ENCODE results near the gene E2F4.

E2F4 gene

DNA sequence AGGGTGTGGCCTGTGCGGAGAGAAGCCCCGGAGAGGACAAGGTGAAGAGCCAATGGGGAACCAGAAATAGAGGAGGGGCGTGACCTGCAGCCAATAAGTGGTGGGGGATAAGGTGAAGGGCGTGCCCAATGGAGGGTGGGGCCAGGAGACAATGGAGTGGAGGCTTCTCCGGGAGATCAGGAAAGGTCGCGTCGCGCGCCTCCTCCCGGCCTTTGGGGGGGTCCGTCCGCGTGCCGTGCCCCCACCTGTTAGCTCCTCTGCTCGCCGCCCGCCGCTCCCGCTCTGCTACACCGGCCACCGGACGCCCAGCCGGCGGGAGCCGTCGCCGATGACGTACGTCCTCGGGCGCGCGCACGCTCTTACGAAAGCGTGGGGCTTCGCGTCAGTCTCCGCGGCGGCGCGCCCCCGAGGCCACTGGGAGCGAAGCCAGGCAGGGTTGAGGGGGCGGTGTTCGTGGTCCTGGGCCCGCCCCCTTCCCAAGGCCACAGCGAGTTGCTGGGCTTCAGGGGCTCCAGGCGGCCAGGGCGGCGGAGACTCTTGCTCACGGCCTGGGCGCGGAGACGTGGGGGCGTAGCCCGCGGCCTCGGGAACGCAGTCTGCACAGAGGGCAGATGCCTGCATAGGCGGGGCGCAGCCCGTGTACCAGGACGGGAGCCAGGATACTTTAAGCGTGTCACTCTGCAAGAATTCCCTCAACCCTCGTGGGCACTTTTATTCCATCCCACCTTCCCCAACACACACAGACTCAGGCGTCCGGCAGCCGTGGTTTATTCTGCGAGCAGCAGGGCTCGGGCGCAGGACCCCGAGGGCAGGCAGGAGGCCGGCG, 8.1 kb upstream of the E2F4 start, which contains the start of gene MATCAP1:
MATCAP1 (minus strand) TSS at position 337 of the 826 bp plus-strand sequence. CDS start 3,353 bp downstream, outside the sequence.
- ATAC-seq, result peak; percentile 86
- TF ChIP-seq, protein P1, sequence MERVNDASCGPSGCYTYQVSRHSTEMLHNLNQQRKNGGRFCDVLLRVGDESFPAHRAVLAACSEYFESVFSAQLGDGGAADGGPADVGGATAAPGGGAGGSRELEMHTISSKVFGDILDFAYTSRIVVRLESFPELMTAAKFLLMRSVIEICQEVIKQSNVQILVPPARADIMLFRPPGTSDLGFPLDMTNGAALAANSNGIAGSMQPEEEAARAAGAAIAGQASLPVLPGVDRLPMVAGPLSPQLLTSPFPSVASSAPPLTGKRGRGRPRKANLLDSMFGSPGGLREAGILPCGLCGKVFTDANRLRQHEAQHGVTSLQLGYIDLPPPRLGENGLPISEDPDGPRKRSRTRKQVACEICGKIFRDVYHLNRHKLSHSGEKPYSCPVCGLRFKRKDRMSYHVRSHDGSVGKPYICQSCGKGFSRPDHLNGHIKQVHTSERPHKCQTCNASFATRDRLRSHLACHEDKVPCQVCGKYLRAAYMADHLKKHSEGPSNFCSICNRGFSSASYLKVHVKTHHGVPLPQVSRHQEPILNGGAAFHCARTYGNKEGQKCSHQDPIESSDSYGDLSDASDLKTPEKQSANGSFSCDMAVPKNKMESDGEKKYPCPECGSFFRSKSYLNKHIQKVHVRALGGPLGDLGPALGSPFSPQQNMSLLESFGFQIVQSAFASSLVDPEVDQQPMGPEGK (CRISPR knock-in tag; IDR thresholded peaks at IDR 0.05; ENCODE audit: borderline replicate concordance), result no peak
- TF ChIP-seq, protein P2, sequence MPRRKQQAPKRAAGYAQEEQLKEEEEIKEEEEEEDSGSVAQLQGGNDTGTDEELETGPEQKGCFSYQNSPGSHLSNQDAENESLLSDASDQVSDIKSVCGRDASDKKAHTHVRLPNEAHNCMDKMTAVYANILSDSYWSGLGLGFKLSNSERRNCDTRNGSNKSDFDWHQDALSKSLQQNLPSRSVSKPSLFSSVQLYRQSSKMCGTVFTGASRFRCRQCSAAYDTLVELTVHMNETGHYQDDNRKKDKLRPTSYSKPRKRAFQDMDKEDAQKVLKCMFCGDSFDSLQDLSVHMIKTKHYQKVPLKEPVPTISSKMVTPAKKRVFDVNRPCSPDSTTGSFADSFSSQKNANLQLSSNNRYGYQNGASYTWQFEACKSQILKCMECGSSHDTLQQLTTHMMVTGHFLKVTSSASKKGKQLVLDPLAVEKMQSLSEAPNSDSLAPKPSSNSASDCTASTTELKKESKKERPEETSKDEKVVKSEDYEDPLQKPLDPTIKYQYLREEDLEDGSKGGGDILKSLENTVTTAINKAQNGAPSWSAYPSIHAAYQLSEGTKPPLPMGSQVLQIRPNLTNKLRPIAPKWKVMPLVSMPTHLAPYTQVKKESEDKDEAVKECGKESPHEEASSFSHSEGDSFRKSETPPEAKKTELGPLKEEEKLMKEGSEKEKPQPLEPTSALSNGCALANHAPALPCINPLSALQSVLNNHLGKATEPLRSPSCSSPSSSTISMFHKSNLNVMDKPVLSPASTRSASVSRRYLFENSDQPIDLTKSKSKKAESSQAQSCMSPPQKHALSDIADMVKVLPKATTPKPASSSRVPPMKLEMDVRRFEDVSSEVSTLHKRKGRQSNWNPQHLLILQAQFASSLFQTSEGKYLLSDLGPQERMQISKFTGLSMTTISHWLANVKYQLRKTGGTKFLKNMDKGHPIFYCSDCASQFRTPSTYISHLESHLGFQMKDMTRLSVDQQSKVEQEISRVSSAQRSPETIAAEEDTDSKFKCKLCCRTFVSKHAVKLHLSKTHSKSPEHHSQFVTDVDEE (CRISPR knock-in tag; IDR thresholded peaks at IDR 0.05), result peak; percentile 31; the same call in 1 of the 2 replicates
- TF ChIP-seq ZNF565 (CRISPR knock-in tag; conservative IDR thresholded peaks at IDR 0.05; ENCODE audit: low read depth), result no peak

DNA sequence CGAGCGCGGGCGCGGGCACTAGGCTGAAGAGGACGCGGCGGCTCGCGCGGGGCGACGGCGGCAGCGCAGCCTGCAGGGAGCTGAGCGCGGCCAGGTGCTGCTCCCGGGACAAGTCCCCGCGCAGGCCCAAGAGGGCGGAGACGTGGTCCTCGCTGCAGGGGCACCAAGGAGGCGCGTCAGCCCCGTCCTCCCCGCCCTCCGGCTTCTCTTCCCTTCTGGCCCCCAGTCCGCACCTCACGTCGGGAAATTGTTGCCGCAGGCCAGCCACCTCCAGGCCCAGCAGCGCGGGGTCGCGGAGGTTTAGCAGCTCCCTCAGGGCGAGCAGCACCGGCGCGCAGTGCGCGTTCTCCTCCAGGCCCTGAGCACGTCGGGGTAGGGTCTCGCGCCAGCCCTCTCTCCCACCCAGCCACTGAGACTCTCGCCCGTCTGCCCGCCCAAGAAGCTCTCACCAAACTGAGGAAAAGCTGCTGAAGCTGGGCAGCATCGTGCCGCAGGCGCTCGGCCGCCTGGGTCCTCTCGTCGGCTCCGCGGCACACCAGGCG, 7.4 kb upstream of the E2F4 start:
- TF ChIP-seq TOX (CRISPR knock-in tag; IDR thresholded peaks at IDR 0.05; ENCODE audit: borderline replicate concordance) (no peak), GLIS3 (CRISPR knock-in tag; IDR thresholded peaks at IDR 0.05) (no peak), ZNF8 (CRISPR knock-in tag; IDR thresholded peaks at IDR 0.05) (no peak), OSR1 (CRISPR knock-in tag; IDR thresholded peaks at IDR 0.05) (no peak), ISL1 (CRISPR knock-in tag; IDR thresholded peaks at IDR 0.05) (no peak), RARB (CRISPR knock-in tag; IDR thresholded peaks at IDR 0.05) (no peak), CSDC2 (CRISPR knock-in tag; IDR thresholded peaks at IDR 0.05) (no peak), SNAI2 (CRISPR knock-in tag; IDR thresholded peaks at IDR 0.05) (no peak), ZC3H10 (CRISPR knock-in tag; IDR thresholded peaks at IDR 0.05) (no peak), ZFP30 (CRISPR knock-in tag; IDR thresholded peaks at IDR 0.05) (no peak), ESRRG (CRISPR knock-in tag; IDR thresholded peaks at IDR 0.05) (no peak), ZFP3 (CRISPR knock-in tag; IDR thresholded peaks at IDR 0.05) (no peak), BACH2 (CRISPR knock-in tag; IDR thresholded peaks at IDR 0.05; ENCODE audit: borderline replicate concordance) (no peak), PPARA (CRISPR knock-in tag; IDR thresholded peaks at IDR 0.05; ENCODE audit: borderline replicate concordance) (no peak)
- TF ChIP-seq, protein P3, sequence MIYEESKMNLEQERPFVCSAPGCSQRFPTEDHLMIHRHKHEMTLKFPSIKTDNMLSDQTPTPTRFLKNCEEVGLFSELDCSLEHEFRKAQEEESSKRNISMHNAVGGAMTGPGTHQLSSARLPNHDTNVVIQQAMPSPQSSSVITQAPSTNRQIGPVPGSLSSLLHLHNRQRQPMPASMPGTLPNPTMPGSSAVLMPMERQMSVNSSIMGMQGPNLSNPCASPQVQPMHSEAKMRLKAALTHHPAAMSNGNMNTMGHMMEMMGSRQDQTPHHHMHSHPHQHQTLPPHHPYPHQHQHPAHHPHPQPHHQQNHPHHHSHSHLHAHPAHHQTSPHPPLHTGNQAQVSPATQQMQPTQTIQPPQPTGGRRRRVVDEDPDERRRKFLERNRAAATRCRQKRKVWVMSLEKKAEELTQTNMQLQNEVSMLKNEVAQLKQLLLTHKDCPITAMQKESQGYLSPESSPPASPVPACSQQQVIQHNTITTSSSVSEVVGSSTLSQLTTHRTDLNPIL (CRISPR knock-in tag; IDR thresholded peaks at IDR 0.05; ENCODE audit: low read depth), result no peak
- TF ChIP-seq, protein P1 (CRISPR knock-in tag; IDR thresholded peaks at IDR 0.05; ENCODE audit: borderline replicate concordance), result no peak
- TF ChIP-seq, protein P4, sequence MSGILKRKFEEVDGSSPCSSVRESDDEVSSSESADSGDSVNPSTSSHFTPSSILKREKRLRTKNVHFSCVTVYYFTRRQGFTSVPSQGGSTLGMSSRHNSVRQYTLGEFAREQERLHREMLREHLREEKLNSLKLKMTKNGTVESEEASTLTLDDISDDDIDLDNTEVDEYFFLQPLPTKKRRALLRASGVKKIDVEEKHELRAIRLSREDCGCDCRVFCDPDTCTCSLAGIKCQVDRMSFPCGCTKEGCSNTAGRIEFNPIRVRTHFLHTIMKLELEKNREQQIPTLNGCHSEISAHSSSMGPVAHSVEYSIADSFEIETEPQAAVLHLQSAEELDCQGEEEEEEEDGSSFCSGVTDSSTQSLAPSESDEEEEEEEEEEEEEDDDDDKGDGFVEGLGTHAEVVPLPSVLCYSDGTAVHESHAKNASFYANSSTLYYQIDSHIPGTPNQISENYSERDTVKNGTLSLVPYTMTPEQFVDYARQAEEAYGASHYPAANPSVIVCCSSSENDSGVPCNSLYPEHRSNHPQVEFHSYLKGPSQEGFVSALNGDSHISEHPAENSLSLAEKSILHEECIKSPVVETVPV (CRISPR knock-in tag; IDR thresholded peaks at IDR 0.05), result no peak
- peak; percentile 26 for ATAC-seq

DNA sequence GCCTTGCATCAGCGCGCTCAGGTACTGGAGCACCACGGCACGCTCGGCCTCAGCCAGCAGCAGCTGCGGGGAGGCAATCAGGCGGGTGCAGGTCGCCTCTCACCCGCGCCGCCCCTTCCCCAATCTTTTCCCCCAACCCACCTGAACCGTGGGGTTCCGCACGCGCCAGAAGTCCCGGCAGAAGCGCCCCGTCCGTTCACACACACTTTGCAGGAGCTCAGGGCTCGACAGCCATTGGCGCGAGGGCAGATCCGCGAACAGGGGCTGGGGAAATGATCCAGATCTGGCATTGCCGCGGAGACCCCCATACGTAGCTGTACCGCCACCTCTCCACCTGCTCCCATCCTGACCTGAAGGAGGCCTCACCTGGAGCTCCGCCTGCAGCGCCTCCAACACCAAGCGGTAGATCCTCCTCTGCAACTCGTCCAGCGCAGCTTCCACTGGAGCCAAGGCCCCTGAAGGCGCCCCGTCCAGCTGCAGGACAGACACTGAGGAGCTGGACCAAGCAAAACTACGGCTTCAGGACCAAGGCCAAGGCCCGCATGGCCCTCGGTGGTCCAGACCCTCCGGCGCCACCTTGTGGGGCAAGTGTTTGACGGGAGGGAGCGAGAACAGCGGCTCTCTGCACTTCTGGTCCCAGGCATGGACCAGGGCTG, 6.8 kb upstream of the E2F4 start:
- peak; percentile 62 for ATAC-seq
- TF ChIP-seq, protein P3 (CRISPR knock-in tag; IDR thresholded peaks at IDR 0.05; ENCODE audit: low read depth), result no peak
- TF ChIP-seq, protein P5, sequence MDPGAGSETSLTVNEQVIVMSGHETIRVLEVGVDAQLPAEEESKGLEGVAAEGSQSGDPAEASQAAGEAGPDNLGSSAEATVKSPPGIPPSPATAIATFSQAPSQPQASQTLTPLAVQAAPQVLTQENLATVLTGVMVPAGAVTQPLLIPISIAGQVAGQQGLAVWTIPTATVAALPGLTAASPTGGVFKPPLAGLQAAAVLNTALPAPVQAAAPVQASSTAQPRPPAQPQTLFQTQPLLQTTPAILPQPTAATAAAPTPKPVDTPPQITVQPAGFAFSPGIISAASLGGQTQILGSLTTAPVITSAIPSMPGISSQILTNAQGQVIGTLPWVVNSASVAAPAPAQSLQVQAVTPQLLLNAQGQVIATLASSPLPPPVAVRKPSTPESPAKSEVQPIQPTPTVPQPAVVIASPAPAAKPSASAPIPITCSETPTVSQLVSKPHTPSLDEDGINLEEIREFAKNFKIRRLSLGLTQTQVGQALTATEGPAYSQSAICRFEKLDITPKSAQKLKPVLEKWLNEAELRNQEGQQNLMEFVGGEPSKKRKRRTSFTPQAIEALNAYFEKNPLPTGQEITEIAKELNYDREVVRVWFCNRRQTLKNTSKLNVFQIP (CRISPR knock-in tag; IDR thresholded peaks at IDR 0.05; ENCODE audit: borderline replicate concordance, low read depth), result no peak
- no peak for TF ChIP-seq ZFP30 (CRISPR knock-in tag; IDR thresholded peaks at IDR 0.05)
- no peak for TF ChIP-seq ARNTL (CRISPR knock-in tag; IDR thresholded peaks at IDR 0.05; ENCODE audit: borderline replicate concordance, low read depth)
- TF ChIP-seq TCF4 (CRISPR knock-in tag; IDR thresholded peaks at IDR 0.05; ENCODE audit: borderline replicate concordance), result no peak
- no peak for TF ChIP-seq ZC3H10 (CRISPR knock-in tag; IDR thresholded peaks at IDR 0.05)

Data from SK-N-SH treated with all-trans-retinoic acid at 6 μM for 48 hours (cell line).